SU-DHL-6 (cell line): ENCODE results near the gene NECAB2.

ENCODE experiments used
- EZH2phosphoT487 ChIP-seq: fragments of 200-600 bp; sonication (generic), shearing (Covaris generic); conservative IDR thresholded peaks from 2 replicates; pipeline ENCODE4 v1.6.1; 2018; ENCODE audit warnings: mild to moderate bottlenecking, antibody characterized with exemption, low read length, moderate library complexity, mixed read lengths
- TF ChIP-seq, protein P1 (sequence below): fragments of 200-600 bp; sonication (generic); IDR thresholded peaks from one replicate; pipeline ENCODE4 v1.5.1; 2017; ENCODE audit warnings: antibody characterized with exemption, mild to moderate bottlenecking, low read length, moderate library complexity; ENCODE audit not compliant: insufficient read depth, poor library complexity, severe bottlenecking

DNA sequence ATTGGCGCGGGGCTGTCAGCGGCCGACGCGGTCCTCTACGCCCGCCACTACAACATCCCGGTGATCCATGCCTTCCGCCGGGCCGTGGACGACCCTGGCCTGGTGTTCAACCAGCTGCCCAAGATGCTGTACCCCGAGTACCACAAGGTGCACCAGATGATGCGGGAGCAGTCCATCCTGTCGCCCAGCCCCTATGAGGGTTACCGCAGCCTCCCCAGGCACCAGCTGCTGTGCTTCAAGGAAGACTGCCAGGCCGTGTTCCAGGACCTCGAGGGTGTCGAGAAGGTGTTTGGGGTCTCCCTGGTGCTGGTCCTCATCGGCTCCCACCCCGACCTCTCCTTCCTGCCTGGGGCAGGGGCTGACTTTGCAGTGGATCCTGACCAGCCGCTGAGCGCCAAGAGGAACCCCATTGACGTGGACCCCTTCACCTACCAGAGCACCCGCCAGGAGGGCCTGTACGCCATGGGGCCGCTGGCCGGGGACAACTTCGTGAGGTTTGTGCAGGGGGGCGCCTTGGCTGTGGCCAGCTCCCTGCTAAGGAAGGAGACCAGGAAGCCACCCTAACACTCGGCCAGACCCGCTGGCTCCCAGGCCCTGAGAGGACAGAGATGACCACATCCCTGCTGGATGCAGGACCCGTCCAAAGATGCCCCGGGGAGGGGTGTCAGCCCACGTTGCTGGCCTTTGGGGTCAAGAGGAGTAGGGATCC lies 2.4 kb upstream of the NECAB2 start:
- TF ChIP-seq, protein P1, sequence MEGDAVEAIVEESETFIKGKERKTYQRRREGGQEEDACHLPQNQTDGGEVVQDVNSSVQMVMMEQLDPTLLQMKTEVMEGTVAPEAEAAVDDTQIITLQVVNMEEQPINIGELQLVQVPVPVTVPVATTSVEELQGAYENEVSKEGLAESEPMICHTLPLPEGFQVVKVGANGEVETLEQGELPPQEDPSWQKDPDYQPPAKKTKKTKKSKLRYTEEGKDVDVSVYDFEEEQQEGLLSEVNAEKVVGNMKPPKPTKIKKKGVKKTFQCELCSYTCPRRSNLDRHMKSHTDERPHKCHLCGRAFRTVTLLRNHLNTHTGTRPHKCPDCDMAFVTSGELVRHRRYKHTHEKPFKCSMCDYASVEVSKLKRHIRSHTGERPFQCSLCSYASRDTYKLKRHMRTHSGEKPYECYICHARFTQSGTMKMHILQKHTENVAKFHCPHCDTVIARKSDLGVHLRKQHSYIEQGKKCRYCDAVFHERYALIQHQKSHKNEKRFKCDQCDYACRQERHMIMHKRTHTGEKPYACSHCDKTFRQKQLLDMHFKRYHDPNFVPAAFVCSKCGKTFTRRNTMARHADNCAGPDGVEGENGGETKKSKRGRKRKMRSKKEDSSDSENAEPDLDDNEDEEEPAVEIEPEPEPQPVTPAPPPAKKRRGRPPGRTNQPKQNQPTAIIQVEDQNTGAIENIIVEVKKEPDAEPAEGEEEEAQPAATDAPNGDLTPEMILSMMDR: no peak
- TF ChIP-seq EZH2phosphoT487: no peak
